H9 (cell line): ENCODE data around the gene CD81. TPM values are rescaled to one million over a fixed set of nuclear protein-coding genes. Genes with fewer than 3 reads are reported as not detected.

Experiments used
- DNase-seq: peaks from one replicate; pipeline ENCODE4 v3.0.0-alpha.2; 2017
- H2AFZ ChIP-seq: one replicate; pipeline ENCODE4 v1.6.1; 2013; ENCODE audit warnings: mild to moderate bottlenecking, low read length, control low read depth, moderate library complexity
- H2AK5ac ChIP-seq: 2 replicates; pipeline ENCODE4 v1.6.1; 2013; ENCODE audit warnings: low read length, control low read depth, mixed read lengths; ENCODE audit not compliant: insufficient read length
- H2BK120ac ChIP-seq: one replicate; pipeline ENCODE4 v1.6.1; 2013; ENCODE audit warnings: low read depth, mild to moderate bottlenecking, low read length, control low read depth, inconsistent platforms; ENCODE audit not compliant: poor library complexity, severe bottlenecking
- H2BK12ac ChIP-seq: 2 replicates; pipeline ENCODE4 v1.6.1; 2013; ENCODE audit warnings: low read length, control low read depth, mixed read lengths, low read depth; ENCODE audit not compliant: insufficient read length
- H2BK15ac ChIP-seq: 2 replicates; pipeline ENCODE4 v1.6.1; 2013; ENCODE audit warnings: low read depth, low read length, control low read depth
- H2BK20ac ChIP-seq: one replicate; pipeline ENCODE4 v1.6.1; 2013; ENCODE audit warnings: low read depth, mild to moderate bottlenecking, low read length, control low read depth, inconsistent platforms; ENCODE audit not compliant: poor library complexity, severe bottlenecking
- H2BK5ac ChIP-seq: 2 replicates; pipeline ENCODE4 v1.6.1; 2013; ENCODE audit warnings: low read length, control low read depth, mixed read lengths; ENCODE audit not compliant: insufficient read length
- H3K14ac ChIP-seq: 2 replicates; pipeline ENCODE4 v1.6.1; 2013; ENCODE audit warnings: low read length, control low read depth; ENCODE audit not compliant: insufficient read depth
- H3K18ac ChIP-seq: 2 replicates; pipeline ENCODE4 v1.6.1; 2013; ENCODE audit warnings: low read depth, mild to moderate bottlenecking, mixed read lengths, low read length, control low read depth; ENCODE audit not compliant: insufficient read length
- H3K23ac ChIP-seq: 2 replicates; pipeline ENCODE4 v1.6.1; 2013; ENCODE audit warnings: low read length, control low read depth, mixed read lengths, low read depth; ENCODE audit not compliant: insufficient read length
- H3K23me2 ChIP-seq: 2 replicates; pipeline ENCODE4 v1.6.1; 2013; ENCODE audit warnings: low read depth, mild to moderate bottlenecking, mixed read lengths, low read length, control low read depth; ENCODE audit not compliant: insufficient read length, poor library complexity, severe bottlenecking
- H3K27ac ChIP-seq: 2 replicates; pipeline ENCODE4 v1.5.1; 2013; ENCODE audit warnings: low read length, control low read depth, mixed read lengths, low read depth; ENCODE audit not compliant: insufficient read length
- H3K27me3 ChIP-seq: 2 replicates; pipeline ENCODE4 v1.6.1; 2013; ENCODE audit warnings: low read length, control low read depth, inconsistent platforms; ENCODE audit not compliant: insufficient read depth
- H3K4ac ChIP-seq: 2 replicates; pipeline ENCODE4 v1.6.1; 2013; ENCODE audit warnings: low read depth, mild to moderate bottlenecking, control low read depth, inconsistent platforms, low read length, moderate library complexity
- H3K4me1 ChIP-seq: 2 replicates; pipeline ENCODE4 v1.6.1; 2013; ENCODE audit warnings: low read length, control low read depth, inconsistent platforms; ENCODE audit not compliant: insufficient read depth
- H3K4me2 ChIP-seq: 2 replicates; pipeline ENCODE4 v1.6.1; 2013; ENCODE audit warnings: low read length, control low read depth, mixed read lengths; ENCODE audit not compliant: insufficient read length, insufficient read depth
- H3K56ac ChIP-seq: 2 replicates; pipeline ENCODE4 v1.6.1; 2013; ENCODE audit warnings: low read depth, mild to moderate bottlenecking, mixed read lengths, low read length, control low read depth; ENCODE audit not compliant: insufficient read length
- H3K79me1 ChIP-seq: 2 replicates; pipeline ENCODE4 v1.6.1; 2013; ENCODE audit warnings: low read depth, mild to moderate bottlenecking, moderate library complexity, low read length, control low read depth, inconsistent platforms; ENCODE audit not compliant: insufficient read depth, poor library complexity, severe bottlenecking
- H3K79me2 ChIP-seq: 2 replicates; pipeline ENCODE4 v1.6.1; 2013; ENCODE audit warnings: low read length, control low read depth, inconsistent platforms; ENCODE audit not compliant: insufficient read depth
- H3K9ac ChIP-seq: 2 replicates; pipeline ENCODE4 v1.6.1; 2013; ENCODE audit warnings: low read length, control low read depth, mixed read lengths; ENCODE audit not compliant: insufficient read length; ENCODE audit errors: extremely low read depth
- H3K9me3 ChIP-seq: one replicate; pipeline ENCODE4 v1.6.1; 2013; ENCODE audit warnings: low read depth, low read length, inconsistent platforms; ENCODE audit not compliant: control insufficient read depth
- H3T11ph ChIP-seq: one replicate; pipeline ENCODE4 v1.6.1; 2013; ENCODE audit warnings: mild to moderate bottlenecking, low read length, control low read depth, inconsistent platforms
- H4K20me1 ChIP-seq: one replicate; pipeline ENCODE4 v1.6.1; 2013; ENCODE audit not compliant: control insufficient read depth, insufficient read length, insufficient read depth
- H4K5ac ChIP-seq: 2 replicates; pipeline ENCODE4 v1.6.1; 2013; ENCODE audit warnings: low read depth, mild to moderate bottlenecking, mixed read lengths, low read length, control low read depth; ENCODE audit not compliant: insufficient read length
- H4K8ac ChIP-seq: replicated peaks from 2 replicates; pipeline ENCODE4 v1.6.1; 2013; ENCODE audit warnings: low read length, control low read depth, mixed read lengths, low read depth; ENCODE audit not compliant: insufficient read length
- H4K91ac ChIP-seq: 2 replicates; pipeline ENCODE4 v1.6.1; 2013; ENCODE audit warnings: low read depth, mild to moderate bottlenecking, moderate library complexity, mixed read lengths, low read length, control low read depth; ENCODE audit not compliant: insufficient read length
- H3K27ac Mint-ChIP-seq, 3 experiments: 2 replicates in 2 of 3; 3 replicates in 1 of 3; pipeline ENCODE4 v1.8.0; 2020 to 2021; ENCODE audit warnings: mixed read lengths in 3 of 3, mild to moderate bottlenecking in 1 of 3, moderate library complexity in 1 of 3
- H3K27me3 Mint-ChIP-seq: 2 replicates; pipeline ENCODE4 v1.8.0; 2021; ENCODE audit warnings: low read depth, mild to moderate bottlenecking, moderate library complexity, mixed read lengths
- H3K36me3 Mint-ChIP-seq, 3 experiments: 2 replicates in 2 of 3; 3 replicates in 1 of 3; pipeline ENCODE4 v1.8.0; 2020 to 2021; ENCODE audit warnings: low read depth in 3 of 3, mixed read lengths in 3 of 3; ENCODE audit not compliant: insufficient read depth in 1 of 3
- H3K4me1 Mint-ChIP-seq, 2 experiments: 2 replicates each; pipeline ENCODE4 v1.8.0; 2020; ENCODE audit warnings: mixed read lengths in 2 of 2
- H3K4me3 Mint-ChIP-seq, 2 experiments: 2 replicates in 1 of 2; 3 replicates in 1 of 2; pipeline ENCODE4 v1.8.0; 2020 to 2021; ENCODE audit warnings: mild to moderate bottlenecking in 2 of 2, mixed read lengths in 2 of 2, moderate library complexity in 1 of 2
- H3K9me3 Mint-ChIP-seq, 2 experiments: 2 replicates in 1 of 2; 3 replicates in 1 of 2; pipeline ENCODE4 v1.8.0; 2020; ENCODE audit warnings: mild to moderate bottlenecking in 2 of 2, mixed read lengths in 2 of 2, moderate library complexity in 1 of 2
- CTCF ChIP-seq: fragments of 200-600 bp; sonication (generic); conservative IDR thresholded peaks from 3 replicates; pipeline ENCODE4 v1.8.0; 2021; ENCODE audit warnings: antibody characterized with exemption, mild to moderate bottlenecking
- WGBS: extraction: QIAGEN DNeasy Blood & Tissue Kit; methylation state at CpG from one replicate; pipeline ENCODE4 v1.1.7; 2013; ENCODE audit warnings: missing lambda C conversion rate, low lambda C conversion rate, mixed read lengths; ENCODE audit not compliant: insufficient read length; ENCODE audit errors: extremely low coverage; 5-methylcytosine and 5-hydroxymethylcytosine counted together
- total RNA-seq: library from RNA; stranded (reverse); gene quantifications from 2 replicates; pipeline ENCODE4 v1.2.1, GENCODE V29; 2021

The CD81 gene
- total RNA-seq, 1 experiment from 2014 or later = 246 TPM

GRCh38 chr11:2435288-2436012 is 58.3 kb downstream of the CD81 start:
- H3K79me1 ChIP-seq = no peaks in the 10 kb centered on the region
- H3K23me2 ChIP-seq = no peaks in the 10 kb centered on the region
- H4K8ac ChIP-seq = no peak overlapping the region
- H3K4ac ChIP-seq = no peak overlapping the region
- no peak overlapping the region for H3K23ac ChIP-seq
- no peaks in the 10 kb centered on the region for H3K4me1 ChIP-seq
- no peak overlapping the region for H3K27ac Mint-ChIP-seq
- no peak overlapping the region for H2AK5ac ChIP-seq
- H3K9ac ChIP-seq = no peak overlapping the region
- no peak overlapping the region for H3K4me2 ChIP-seq
- no peaks in the 10 kb centered on the region; the same call in 1 of the 2 replicates for H3K27me3 ChIP-seq
- TF ChIP-seq CTCF = no peak
- no peak overlapping the region for H3K56ac ChIP-seq
- H4K5ac ChIP-seq = no peak overlapping the region
- no peak overlapping the region for H4K91ac ChIP-seq
- WGBS = no CpG with 5 or more reads among the region's 12 CpGs
- no peaks in the 10 kb centered on the region for H3K9me3 ChIP-seq
- no peak overlapping the region for H2AFZ ChIP-seq
- no peak overlapping the region for H2BK12ac ChIP-seq
- no peak for DNase-seq
- no peaks in the 10 kb centered on the region; a peak in 1 of 5 replicates for H3K9me3 Mint-ChIP-seq
- no peak overlapping the region for H2BK15ac ChIP-seq
- H2BK20ac ChIP-seq = no peak overlapping the region
- no peak overlapping the region for H3K18ac ChIP-seq
- H4K20me1 ChIP-seq = no peaks in the 10 kb centered on the region
- H2BK5ac ChIP-seq = no peak overlapping the region
- H3K4me1 Mint-ChIP-seq = no peaks in the 10 kb centered on the region
- H3K27ac ChIP-seq = no peak overlapping the region
- no peaks in the 10 kb centered on the region for H3K36me3 Mint-ChIP-seq
- peaks cover 51% of the 10 kb centered on the region for H3K27me3 Mint-ChIP-seq
- H3K14ac ChIP-seq = no peak overlapping the region
- no peak overlapping the region for H3T11ph ChIP-seq
- no peaks in the 10 kb centered on the region for H3K79me2 ChIP-seq
- no peak overlapping the region for H2BK120ac ChIP-seq
- H3K4me3 Mint-ChIP-seq = no peak overlapping the region
